Muscle of leg (tissue), 11 donors: Measurements from ENCODE around the gene SLC10A2. TPM values are rescaled to one million over a fixed set of nuclear protein-coding genes. Genes with fewer than 3 reads are reported as not detected.

ENCODE experiments used
- DNase-seq: peaks from one replicate; pipeline ENCODE4 v3.0.0; 2013
- H3K27ac ChIP-seq: one replicate; pipeline ENCODE4 v1.5.1; 2013; ENCODE audit warnings: mild to moderate bottlenecking, low read length, control low read depth
- H3K27me3 ChIP-seq: one replicate; pipeline ENCODE4 v1.6.1; 2013; ENCODE audit warnings: low read length; ENCODE audit not compliant: control insufficient read depth, insufficient read depth
- H3K36me3 ChIP-seq: one replicate; pipeline ENCODE4 v1.6.1; 2013; ENCODE audit warnings: low read length; ENCODE audit not compliant: control insufficient read depth, insufficient read depth
- H3K4me1 ChIP-seq: one replicate; pipeline ENCODE4 v1.6.1; 2013; ENCODE audit warnings: low read length; ENCODE audit not compliant: control insufficient read depth, insufficient read depth
- H3K4me3 ChIP-seq: one replicate; pipeline ENCODE4 v1.5.1; 2013; ENCODE audit warnings: low read length, control low read depth
- H3K9me3 ChIP-seq: replicated peaks from 2 replicates; pipeline ENCODE4 v1.6.1; 2013; ENCODE audit warnings: low read depth, low read length; ENCODE audit not compliant: control insufficient read depth
- WGBS: methylation state at CpG from one replicate; pipeline ENCODE4 v1.1.5; 2013; ENCODE audit warnings: missing lambda C conversion rate; ENCODE audit not compliant: insufficient coverage; 5-methylcytosine and 5-hydroxymethylcytosine counted together
- polyA plus RNA-seq, 8 donors: library from polyadenylated mRNA; unstranded; fragments of 120-200 nt; gene quantifications; one replicate each; pipeline versions ENCODE4 v1.2.1 to v1.2.3, GENCODE V29; 2013; ENCODE audit warnings: inconsistent platforms in 1 of 8, low replicate concordance in 1 of 8; ENCODE audit not compliant: insufficient read length in 8 of 8, insufficient read depth in 1 of 8
- total RNA-seq: library from RNA; stranded (reverse); fragments of 120-200 nt; gene quantifications from one replicate; pipeline ENCODE4 v1.2.4, GENCODE V29; 2013

The SLC10A2 gene
- total and polyA plus RNA-seq, 9 donors, result 0.38 TPM; not detected in 8

- H3K4me1 ChIP-seq, result no peaks in the 10 kb centered on the region
- H3K27me3 ChIP-seq, result no peaks in the 10 kb centered on the region
- no peak overlapping the region for H3K27ac ChIP-seq
- H3K4me3 ChIP-seq, result no peak overlapping the region
- no peak for DNase-seq
- H3K36me3 ChIP-seq, result no peaks in the 10 kb centered on the region
- WGBS, result 90% methylated on average over 1 of the region's 2 CpGs
- peaks cover 20% of the 10 kb centered on the region for H3K9me3 ChIP-seq
Observed at GRCh38 chr13:103056008-103056407, 10.2 kb downstream of the SLC10A2 start.

GRCh38 chr13:103055166-103055565, 11.1 kb downstream of the SLC10A2 start:
- no peak for DNase-seq
- H3K27me3 ChIP-seq, result no peaks in the 10 kb centered on the region
- H3K27ac ChIP-seq, result no peak overlapping the region
- no CpG with 5 or more reads among the region's 2 CpGs for WGBS
- no peaks in the 10 kb centered on the region for H3K4me1 ChIP-seq
- H3K4me3 ChIP-seq, result no peak overlapping the region
- peaks cover 20% of the 10 kb centered on the region for H3K9me3 ChIP-seq
- H3K36me3 ChIP-seq, result no peaks in the 10 kb centered on the region

- no peaks in the 10 kb centered on the region for H3K9me3 ChIP-seq
- H3K4me3 ChIP-seq, result no peak overlapping the region
- no peak overlapping the region for H3K27ac ChIP-seq
- no peak for DNase-seq
- no peaks in the 10 kb centered on the region for H3K36me3 ChIP-seq
- H3K27me3 ChIP-seq, result no peaks in the 10 kb centered on the region
- no peaks in the 10 kb centered on the region for H3K4me1 ChIP-seq
- WGBS, result 100% methylated on average over 1 of the region's 4 CpGs
Observed at GRCh38 chr13:103046676-103047075, 19.5 kb downstream of the SLC10A2 start.

- no peak for DNase-seq
- Histone ChIP-seq H3K4me1 (no peaks in the 10 kb centered on the region), H3K36me3 (no peaks in the 10 kb centered on the region), H3K27me3 (no peaks in the 10 kb centered on the region), H3K27ac (no peak overlapping the region), H3K4me3 (no peak overlapping the region), H3K9me3 (no peaks in the 10 kb centered on the region)
- no CpG with 5 or more reads among the region's 3 CpGs for WGBS
Observed at GRCh38 chr13:103044056-103044455, 22.2 kb downstream of the SLC10A2 start.

GRCh38 chr13:103040006-103040405, 26.2 kb downstream of the SLC10A2 start:
- no peaks in the 10 kb centered on the region for H3K27me3 ChIP-seq
- no peak overlapping the region for H3K4me3 ChIP-seq
- no peak for DNase-seq
- no peaks in the 10 kb centered on the region for H3K9me3 ChIP-seq
- WGBS, result no CpG with 5 or more reads among the region's 1 CpG
- no peaks in the 10 kb centered on the region for H3K36me3 ChIP-seq
- no peak overlapping the region for H3K27ac ChIP-seq
- no peaks in the 10 kb centered on the region for H3K4me1 ChIP-seq

GRCh38 chr13:103039183-103039582, 27.0 kb downstream of the SLC10A2 start:
- no peaks in the 10 kb centered on the region for H3K4me1 ChIP-seq
- no CpG with 5 or more reads among the region's 2 CpGs for WGBS
- no peak overlapping the region for H3K4me3 ChIP-seq
- no peaks in the 10 kb centered on the region for H3K36me3 ChIP-seq
- no peaks in the 10 kb centered on the region for H3K27me3 ChIP-seq
- no peak for DNase-seq
- H3K9me3 ChIP-seq, result no peaks in the 10 kb centered on the region
- H3K27ac ChIP-seq, result no peak overlapping the region

- Histone ChIP-seq H3K4me1 (no peaks in the 10 kb centered on the region), H3K27ac (no peak overlapping the region), H3K27me3 (no peaks in the 10 kb centered on the region), H3K36me3 (no peaks in the 10 kb centered on the region), H3K9me3 (no peaks in the 10 kb centered on the region), H3K4me3 (no peak overlapping the region)
- WGBS, result no CpG with 5 or more reads among the region's 1 CpG
- no peak for DNase-seq
Observed at GRCh38 chr13:103036268-103036667, 29.9 kb downstream of the SLC10A2 start.

- no peaks in the 10 kb centered on the region for H3K4me1 ChIP-seq
- no peaks in the 10 kb centered on the region for H3K27me3 ChIP-seq
- H3K9me3 ChIP-seq, result no peaks in the 10 kb centered on the region
- H3K36me3 ChIP-seq, result no peaks in the 10 kb centered on the region
- no peak overlapping the region for H3K27ac ChIP-seq
- H3K4me3 ChIP-seq, result no peak overlapping the region
- 100% methylated on average over 1 of the region's 2 CpGs for WGBS
- no peak for DNase-seq
Observed at GRCh38 chr13:103033999-103034398, 32.2 kb downstream of the SLC10A2 start.

GRCh38 chr13:103031332-103031873, 34.8 kb downstream of the SLC10A2 start:
- peaks cover 9% of the 10 kb centered on the region for H3K9me3 ChIP-seq
- WGBS, result no CpG with 5 or more reads among the region's 2 CpGs
- no peaks in the 10 kb centered on the region for H3K36me3 ChIP-seq
- no peaks in the 10 kb centered on the region for H3K4me1 ChIP-seq
- H3K27ac ChIP-seq, result no peak overlapping the region
- H3K27me3 ChIP-seq, result no peaks in the 10 kb centered on the region
- DNase-seq, result no peak
- no peak overlapping the region for H3K4me3 ChIP-seq

- no peaks in the 10 kb centered on the region for H3K27me3 ChIP-seq
- 100% methylated on average over 1 of the region's 2 CpGs for WGBS
- no peak for DNase-seq
- no peaks in the 10 kb centered on the region for H3K4me1 ChIP-seq
- no peaks in the 10 kb centered on the region for H3K36me3 ChIP-seq
- H3K9me3 ChIP-seq, result peaks cover 9% of the 10 kb centered on the region
- H3K4me3 ChIP-seq, result no peak overlapping the region
- H3K27ac ChIP-seq, result no peak overlapping the region
Observed at GRCh38 chr13:103030776-103031175, 35.4 kb downstream of the SLC10A2 start.

GRCh38 chr13:103029798-103030197, 36.4 kb downstream of the SLC10A2 start:
- Histone ChIP-seq H3K27ac (no peak overlapping the region), H3K9me3 (peaks cover 9% of the 10 kb centered on the region), H3K36me3 (no peaks in the 10 kb centered on the region), H3K4me3 (no peak overlapping the region), H3K4me1 (no peaks in the 10 kb centered on the region), H3K27me3 (no peaks in the 10 kb centered on the region)
- 92% methylated on average over 2 of the region's 2 CpGs for WGBS
- DNase-seq, result no peak
